ENCODE data around the gene FNIP1.
"Not testable (repeated sequence)": the region's sequence is repeated elsewhere in the genome, so short reads cannot be mapped to it uniquely, and the experiment has no call there.

Gene FNIP1

GRCh38 chr5:131796793-131797693 is at the start of gene FNIP1:
Gene FNIP1 (minus strand): TSS chr5:131797017. CDS start chr5:131796921, 96 bp downstream.
- no peaks in the 10 kb centered on the region for H3K9me3 ChIP-seq (ENCODE audit: insufficient read depth, low read depth, low read length)
- no peaks in the 10 kb centered on the region for H3K36me3 ChIP-seq (ENCODE audit: insufficient read depth, low read depth, low read length)
- H3K4me3 ChIP-seq (ENCODE audit: low read length) = peak within 1 kb of the TSS; percentile 74
- peak within 1 kb of the TSS; percentile 64 for H3K9ac ChIP-seq (ENCODE audit: low read depth, low read length)
- H3K27me3 ChIP-seq (ENCODE audit: insufficient read depth, low read length) = peaks cover 18% of the 10 kb centered on the region; the same call in 1 of the 2 replicates
- peaks cover 3% of the 10 kb centered on the region; the same call in 1 of the 2 replicates for H3K4me1 ChIP-seq (ENCODE audit: insufficient read depth, low read length)
- no peak within 1 kb of the TSS for H3K27ac ChIP-seq (ENCODE audit: low read length)

- no peak overlapping the region for H3K27ac ChIP-seq (ENCODE audit: low read length)
- H3K27me3 ChIP-seq (ENCODE audit: insufficient read depth, low read length) = no peaks in the 10 kb centered on the region
- H3K4me3 ChIP-seq (ENCODE audit: low read length) = no peak overlapping the region
- no peaks in the 10 kb centered on the region for H3K4me1 ChIP-seq (ENCODE audit: insufficient read depth, low read length)
- peaks cover 43% of the 10 kb centered on the region for H3K9me3 ChIP-seq (ENCODE audit: insufficient read depth, low read depth, low read length)
- H3K9ac ChIP-seq (ENCODE audit: low read depth, low read length) = no peak overlapping the region
- no peaks in the 10 kb centered on the region for H3K36me3 ChIP-seq (ENCODE audit: insufficient read depth, low read depth, low read length)
Observed at GRCh38 chr5:131846536-131846935, 49.7 kb upstream of the FNIP1 start.

GRCh38 chr5:131845828-131846227 is 49.0 kb upstream of the FNIP1 start:
- Histone ChIP-seq H3K27me3 (ENCODE audit: insufficient read depth, low read length) (no peaks in the 10 kb centered on the region), H3K27ac (ENCODE audit: low read length) (no peak overlapping the region), H3K9ac (ENCODE audit: low read depth, low read length) (no peak overlapping the region), H3K36me3 (ENCODE audit: insufficient read depth, low read depth, low read length) (no peaks in the 10 kb centered on the region), H3K4me3 (ENCODE audit: low read length) (no peak overlapping the region), H3K4me1 (ENCODE audit: insufficient read depth, low read length) (no peaks in the 10 kb centered on the region), H3K9me3 (ENCODE audit: insufficient read depth, low read depth, low read length) (peaks cover 43% of the 10 kb centered on the region)

DNA sequence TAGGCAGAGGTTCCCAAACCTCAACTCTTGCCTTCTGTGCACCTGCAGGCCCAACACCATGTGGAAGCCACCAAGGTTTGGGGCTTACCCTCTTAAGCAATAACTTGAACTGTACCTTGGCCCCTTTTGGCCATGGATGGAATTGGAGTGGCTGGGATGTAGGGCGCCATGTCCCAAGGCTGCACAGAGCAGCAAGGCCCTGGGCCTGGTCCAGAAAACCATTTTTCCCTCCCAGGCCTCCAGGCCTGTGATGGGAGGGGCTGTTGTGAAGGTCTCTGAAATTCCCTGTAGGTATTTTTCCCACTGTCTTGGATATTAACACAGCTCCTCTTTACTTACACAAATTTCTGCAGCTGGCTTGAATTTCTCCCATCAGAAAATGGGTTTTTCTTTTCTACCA is 46.2 kb upstream of the FNIP1 start:
- not testable (repeated sequence) for H3K4me3 ChIP-seq (ENCODE audit: low read length); H3K27ac ChIP-seq (ENCODE audit: low read length); H3K9ac ChIP-seq (ENCODE audit: low read depth, low read length); H3K4me1 ChIP-seq (ENCODE audit: insufficient read depth, low read length); H3K36me3 ChIP-seq (ENCODE audit: insufficient read depth, low read depth, low read length); H3K27me3 ChIP-seq (ENCODE audit: insufficient read depth, low read length)
- H3K9me3 ChIP-seq (ENCODE audit: insufficient read depth, low read depth, low read length) = peaks cover 39% of the 10 kb centered on the region

- not testable (repeated sequence) for H3K27me3 ChIP-seq (ENCODE audit: insufficient read depth, low read length); H3K4me3 ChIP-seq (ENCODE audit: low read length); H3K9ac ChIP-seq (ENCODE audit: low read depth, low read length); H3K27ac ChIP-seq (ENCODE audit: low read length); H3K36me3 ChIP-seq (ENCODE audit: insufficient read depth, low read depth, low read length); H3K4me1 ChIP-seq (ENCODE audit: insufficient read depth, low read length)
- H3K9me3 ChIP-seq (ENCODE audit: insufficient read depth, low read depth, low read length) = peaks cover 26% of the 10 kb centered on the region
Observed at GRCh38 chr5:131832702-131833101, 35.9 kb upstream of the FNIP1 start.

DNA sequence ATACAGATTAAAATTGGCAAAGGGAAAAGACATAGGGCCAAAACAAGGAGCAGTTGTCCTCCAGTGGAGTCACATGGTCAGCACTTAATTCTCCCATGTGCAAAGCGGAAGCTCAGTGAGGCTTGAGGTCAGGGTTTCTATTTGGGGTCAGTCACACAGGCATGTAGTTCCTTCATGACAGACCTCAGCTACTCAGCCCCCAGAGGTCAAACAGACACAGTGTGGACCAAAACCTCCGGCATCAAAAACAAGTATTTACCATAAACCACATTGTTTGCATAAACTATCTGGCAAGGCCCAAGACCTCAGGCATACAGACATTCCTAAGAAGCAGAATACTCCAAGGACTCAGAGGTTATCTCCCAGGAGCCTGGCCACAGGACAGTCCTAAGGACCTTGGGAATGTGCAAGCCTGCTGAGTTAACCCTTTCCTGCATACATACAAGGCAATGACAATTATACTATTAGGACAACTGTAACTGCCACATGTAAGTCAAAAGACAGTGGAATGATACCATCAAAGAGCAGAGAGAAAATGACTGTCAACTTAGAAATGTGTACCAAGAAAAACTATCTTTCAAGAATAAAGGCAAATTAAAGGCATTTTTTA is 28.7 kb upstream of the FNIP1 start:
- Histone ChIP-seq H3K27ac (ENCODE audit: low read length) (no peak overlapping the region), H3K36me3 (ENCODE audit: insufficient read depth, low read depth, low read length) (no peaks in the 10 kb centered on the region), H3K27me3 (ENCODE audit: insufficient read depth, low read length) (no peaks in the 10 kb centered on the region), H3K9me3 (ENCODE audit: insufficient read depth, low read depth, low read length) (no peaks in the 10 kb centered on the region), H3K9ac (ENCODE audit: low read depth, low read length) (no peak overlapping the region), H3K4me1 (ENCODE audit: insufficient read depth, low read length) (no peaks in the 10 kb centered on the region), H3K4me3 (ENCODE audit: low read length) (no peak overlapping the region)

GRCh38 chr5:131824631-131825030 is 27.8 kb upstream of the FNIP1 start:
- Histone ChIP-seq H3K4me1 (ENCODE audit: insufficient read depth, low read length) (no peaks in the 10 kb centered on the region), H3K4me3 (ENCODE audit: low read length) (no peak overlapping the region), H3K27ac (ENCODE audit: low read length) (no peak overlapping the region), H3K36me3 (ENCODE audit: insufficient read depth, low read depth, low read length) (no peaks in the 10 kb centered on the region), H3K9ac (ENCODE audit: low read depth, low read length) (no peak overlapping the region), H3K27me3 (ENCODE audit: insufficient read depth, low read length) (no peaks in the 10 kb centered on the region), H3K9me3 (ENCODE audit: insufficient read depth, low read depth, low read length) (no peaks in the 10 kb centered on the region)

GRCh38 chr5:131821221-131821620 is 24.4 kb upstream of the FNIP1 start:
- H3K27ac ChIP-seq (ENCODE audit: low read length) = no peak overlapping the region
- no peak overlapping the region for H3K4me3 ChIP-seq (ENCODE audit: low read length)
- no peaks in the 10 kb centered on the region for H3K4me1 ChIP-seq (ENCODE audit: insufficient read depth, low read length)
- no peak overlapping the region for H3K9ac ChIP-seq (ENCODE audit: low read depth, low read length)
- H3K9me3 ChIP-seq (ENCODE audit: insufficient read depth, low read depth, low read length) = no peaks in the 10 kb centered on the region
- H3K27me3 ChIP-seq (ENCODE audit: insufficient read depth, low read length) = no peaks in the 10 kb centered on the region
- no peaks in the 10 kb centered on the region for H3K36me3 ChIP-seq (ENCODE audit: insufficient read depth, low read depth, low read length)

DNA sequence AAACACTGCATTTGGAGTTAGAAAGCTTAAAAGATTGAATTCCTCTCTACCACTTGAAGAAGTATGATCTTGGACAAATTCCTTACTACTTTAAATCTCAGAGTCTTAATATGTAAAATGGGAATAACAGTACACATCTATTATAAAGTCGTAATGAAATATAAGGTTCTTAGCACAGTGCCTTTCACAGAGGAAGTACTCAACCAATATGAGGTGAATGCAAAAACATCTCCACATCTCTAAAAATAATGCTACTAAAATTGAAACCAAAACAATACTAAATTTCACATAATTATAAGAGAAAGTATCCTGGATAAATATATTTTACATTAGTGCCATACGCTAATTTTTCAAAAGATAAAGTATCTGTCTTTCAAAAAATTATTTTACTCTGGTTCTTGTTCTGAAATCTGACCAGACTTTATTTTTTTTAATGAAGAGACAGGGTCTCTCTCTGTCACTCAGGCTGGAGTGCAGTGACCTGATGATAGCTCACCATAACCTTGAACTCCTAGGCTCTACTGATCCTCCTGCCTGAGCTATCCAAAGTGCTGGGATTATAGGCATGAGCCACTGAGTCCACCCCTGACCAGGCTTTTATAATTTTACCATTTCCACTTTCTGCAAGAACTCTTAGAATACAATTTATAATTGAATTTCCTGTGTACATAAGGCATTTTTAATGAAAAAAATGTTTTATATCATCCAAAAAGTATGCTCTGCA is 21.3 kb upstream of the FNIP1 start:
- Histone ChIP-seq H3K36me3 (ENCODE audit: insufficient read depth, low read depth, low read length) (no peaks in the 10 kb centered on the region), H3K9ac (ENCODE audit: low read depth, low read length) (no peak overlapping the region), H3K27ac (ENCODE audit: low read length) (no peak overlapping the region), H3K4me1 (ENCODE audit: insufficient read depth, low read length) (no peaks in the 10 kb centered on the region), H3K4me3 (ENCODE audit: low read length) (no peak overlapping the region), H3K27me3 (ENCODE audit: insufficient read depth, low read length) (no peaks in the 10 kb centered on the region), H3K9me3 (ENCODE audit: insufficient read depth, low read depth, low read length) (no peaks in the 10 kb centered on the region)

- Histone ChIP-seq H3K27me3 (ENCODE audit: insufficient read depth, low read length) (no peaks in the 10 kb centered on the region), H3K4me3 (ENCODE audit: low read length) (no peak overlapping the region), H3K9me3 (ENCODE audit: insufficient read depth, low read depth, low read length) (no peaks in the 10 kb centered on the region), H3K27ac (ENCODE audit: low read length) (no peak overlapping the region), H3K9ac (ENCODE audit: low read depth, low read length) (no peak overlapping the region), H3K4me1 (ENCODE audit: insufficient read depth, low read length) (no peaks in the 10 kb centered on the region), H3K36me3 (ENCODE audit: insufficient read depth, low read depth, low read length) (no peaks in the 10 kb centered on the region)
Observed at GRCh38 chr5:131814990-131815389, 18.2 kb upstream of the FNIP1 start.

GRCh38 chr5:131812371-131813160 is 15.7 kb upstream of the FNIP1 start:
- H3K9me3 ChIP-seq (ENCODE audit: insufficient read depth, low read depth, low read length) = no peaks in the 10 kb centered on the region
- H3K4me1 ChIP-seq (ENCODE audit: insufficient read depth, low read length) = no peaks in the 10 kb centered on the region
- H3K36me3 ChIP-seq (ENCODE audit: insufficient read depth, low read depth, low read length) = no peaks in the 10 kb centered on the region
- no peaks in the 10 kb centered on the region for H3K27me3 ChIP-seq (ENCODE audit: insufficient read depth, low read length)
- no peak overlapping the region for H3K27ac ChIP-seq (ENCODE audit: low read length)
- no peak overlapping the region for H3K9ac ChIP-seq (ENCODE audit: low read depth, low read length)
- no peak overlapping the region for H3K4me3 ChIP-seq (ENCODE audit: low read length)
